Lung (tissue), 12 donors: ENCODE results near the gene GLB1L2. TPM values are rescaled to one million over a fixed set of nuclear protein-coding genes. Genes with fewer than 3 reads are reported as not detected.

ENCODE experiments used
- ATAC-seq: fragments of 200-7000 bp; cut with Tn5 transposase; one replicate; pipeline ENCODE4 v1.9.1; 2020; ENCODE audit warnings: moderate number of reproducible peaks; ENCODE audit not compliant: insufficient read depth, low FRiP score
- DNase-seq, 3 donors: peaks; one replicate each; pipeline ENCODE4 v3.0.0-alpha.2; 2013 to 2017
- H3K27ac ChIP-seq, 2 donors: one replicate each; pipeline ENCODE4 v1.5.1; 2013; ENCODE audit warnings: mild to moderate bottlenecking in 2 of 2, moderate library complexity in 2 of 2, control low read depth in 1 of 2, inconsistent platforms in 1 of 2, low read depth in 1 of 2, low read length in 1 of 2
- H3K27me3 ChIP-seq, 3 donors: one replicate each; pipeline ENCODE4 v1.5.1; 2013; ENCODE audit warnings: low read length in 2 of 3; ENCODE audit not compliant: control insufficient read depth in 3 of 3, insufficient read depth in 3 of 3
- H3K36me3 ChIP-seq, 4 donors: one replicate each; pipeline ENCODE4 v1.5.1; 2013; ENCODE audit warnings: low read length in 4 of 4, mild to moderate bottlenecking in 1 of 4, moderate library complexity in 1 of 4; ENCODE audit not compliant: control insufficient read depth in 4 of 4, insufficient read depth in 4 of 4
- H3K4me1 ChIP-seq, 5 donors: one replicate each; pipeline ENCODE4 v1.5.1; 2013; ENCODE audit warnings: low read length in 5 of 5, mild to moderate bottlenecking in 2 of 5, moderate library complexity in 1 of 5; ENCODE audit not compliant: control insufficient read depth in 5 of 5, insufficient read depth in 5 of 5
- H3K4me3 ChIP-seq: one replicate; pipeline ENCODE4 v1.5.1; 2013; ENCODE audit warnings: mild to moderate bottlenecking, control low read depth, moderate library complexity
- H3K9ac ChIP-seq, 2 donors: one replicate each; pipeline ENCODE4 v1.5.1; 2013; ENCODE audit warnings: low read length in 2 of 2, control low read depth in 1 of 2; ENCODE audit not compliant: insufficient read depth in 1 of 2
- H3K9me3 ChIP-seq, 4 donors: one replicate each; pipeline ENCODE4 v1.5.1; 2013; ENCODE audit warnings: low read length in 3 of 4, mild to moderate bottlenecking in 1 of 4, moderate library complexity in 1 of 4; ENCODE audit not compliant: control insufficient read depth in 4 of 4, insufficient read depth in 3 of 4
- WGBS, 2 donors: extraction: QIAGEN DNeasy Blood & Tissue Kit; methylation state at CpG; one replicate each; pipeline ENCODE4 v1.1.7; 2013; 5-methylcytosine and 5-hydroxymethylcytosine counted together
- polyA plus RNA-seq, 2 donors: library from polyadenylated mRNA; stranded (reverse); fragments of 200-250 nt; gene quantifications; one replicate each; pipeline ENCODE4 v1.2.1, GENCODE V29; 2013
- total RNA-seq, 2 donors: library from RNA; depleted of rRNA in 1 of 2; stranded (reverse); fragments of >200 nt in 1 of 2; gene quantifications; one replicate each; pipeline ENCODE4 v1.2.1, GENCODE V29; 2014 to 2021
- TF ChIP-seq, protein P1 (sequence below): IDR thresholded peaks from 2 replicates; pipeline ENCODE4 v1.5.1; 2012; ENCODE audit warnings: mild to moderate bottlenecking; ENCODE audit errors: control extremely low read depth, extremely low read depth
- donor health status: control.
- donor health status: control.
- donor health status: Bipolar disorder and iron deficiency.
- donor health status: healthy.
- donor health status: DM: yes; HTN: yes; CAD: no.

GLB1L2 gene
- total and polyA plus RNA-seq, 4 donors: 7.1 to 13.6 (median 9.3) TPM

DNA sequence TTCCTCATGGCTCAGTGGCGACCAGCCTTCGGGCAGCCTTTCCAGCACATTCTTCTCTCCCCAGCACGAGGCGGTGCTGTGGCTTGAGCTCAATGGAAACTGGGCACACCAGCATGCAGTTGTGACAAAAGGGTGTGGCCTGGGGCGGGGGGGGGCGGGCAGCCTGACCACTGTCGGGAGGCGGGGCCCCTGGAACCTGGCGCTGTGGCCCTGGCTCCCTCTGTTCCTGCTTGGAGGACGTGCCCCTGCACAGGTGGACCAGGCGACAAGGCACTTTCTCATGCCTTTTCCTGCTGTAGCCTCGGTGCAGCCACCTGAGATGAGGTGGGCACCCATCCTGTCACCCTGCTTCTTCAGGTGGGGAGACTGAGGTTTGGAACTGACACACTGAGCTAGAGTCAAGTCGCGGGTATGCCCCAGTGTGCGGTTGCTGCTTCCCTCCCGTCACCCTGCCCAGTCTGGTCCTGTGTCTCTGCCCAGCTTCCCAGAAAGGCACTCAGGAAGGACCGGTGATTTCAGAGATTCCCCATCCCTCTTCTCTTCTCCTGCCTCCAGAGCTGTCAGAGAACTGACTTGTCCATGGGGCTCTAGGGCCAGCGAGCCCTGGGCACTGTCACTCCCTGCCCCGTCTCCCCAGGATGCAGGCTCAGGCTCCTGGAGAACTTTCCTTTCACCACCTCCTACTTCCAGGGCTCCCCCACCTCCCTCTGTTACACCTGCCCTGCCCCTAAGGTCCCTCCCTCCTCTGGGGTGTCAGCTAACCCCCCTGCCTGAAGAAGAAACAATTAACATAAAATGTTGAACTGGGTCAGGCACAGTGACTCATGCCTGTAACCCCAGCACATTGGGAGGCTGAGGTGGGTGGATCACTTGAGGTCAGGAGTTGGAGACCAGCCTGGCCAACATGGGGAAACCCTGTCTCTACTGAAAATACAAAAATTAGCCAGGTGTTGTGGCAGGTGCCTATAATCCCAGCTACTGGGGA lies 70.3 kb downstream of the GLB1L2 start:
- TF ChIP-seq, protein P1, sequence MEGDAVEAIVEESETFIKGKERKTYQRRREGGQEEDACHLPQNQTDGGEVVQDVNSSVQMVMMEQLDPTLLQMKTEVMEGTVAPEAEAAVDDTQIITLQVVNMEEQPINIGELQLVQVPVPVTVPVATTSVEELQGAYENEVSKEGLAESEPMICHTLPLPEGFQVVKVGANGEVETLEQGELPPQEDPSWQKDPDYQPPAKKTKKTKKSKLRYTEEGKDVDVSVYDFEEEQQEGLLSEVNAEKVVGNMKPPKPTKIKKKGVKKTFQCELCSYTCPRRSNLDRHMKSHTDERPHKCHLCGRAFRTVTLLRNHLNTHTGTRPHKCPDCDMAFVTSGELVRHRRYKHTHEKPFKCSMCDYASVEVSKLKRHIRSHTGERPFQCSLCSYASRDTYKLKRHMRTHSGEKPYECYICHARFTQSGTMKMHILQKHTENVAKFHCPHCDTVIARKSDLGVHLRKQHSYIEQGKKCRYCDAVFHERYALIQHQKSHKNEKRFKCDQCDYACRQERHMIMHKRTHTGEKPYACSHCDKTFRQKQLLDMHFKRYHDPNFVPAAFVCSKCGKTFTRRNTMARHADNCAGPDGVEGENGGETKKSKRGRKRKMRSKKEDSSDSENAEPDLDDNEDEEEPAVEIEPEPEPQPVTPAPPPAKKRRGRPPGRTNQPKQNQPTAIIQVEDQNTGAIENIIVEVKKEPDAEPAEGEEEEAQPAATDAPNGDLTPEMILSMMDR: no peak
- no peak overlapping the region for H3K9ac ChIP-seq
- no peaks in the 10 kb centered on the region for H3K27me3 ChIP-seq
- DNase-seq (no peak), ATAC-seq (no peak)
- H3K27ac ChIP-seq: no peak overlapping the region
- H3K4me3 ChIP-seq: no peak overlapping the region
- peaks cover 0 to 5% (median 0%) of the 10 kb centered on the region in 4 donors for H3K9me3 ChIP-seq
- no peaks in the 10 kb centered on the region for H3K4me1 ChIP-seq
- 64 to 71% methylated on average over 19 of the region's 19 CpGs for WGBS, 2 donors
- H3K36me3 ChIP-seq: no peaks in the 10 kb centered on the region

DNA sequence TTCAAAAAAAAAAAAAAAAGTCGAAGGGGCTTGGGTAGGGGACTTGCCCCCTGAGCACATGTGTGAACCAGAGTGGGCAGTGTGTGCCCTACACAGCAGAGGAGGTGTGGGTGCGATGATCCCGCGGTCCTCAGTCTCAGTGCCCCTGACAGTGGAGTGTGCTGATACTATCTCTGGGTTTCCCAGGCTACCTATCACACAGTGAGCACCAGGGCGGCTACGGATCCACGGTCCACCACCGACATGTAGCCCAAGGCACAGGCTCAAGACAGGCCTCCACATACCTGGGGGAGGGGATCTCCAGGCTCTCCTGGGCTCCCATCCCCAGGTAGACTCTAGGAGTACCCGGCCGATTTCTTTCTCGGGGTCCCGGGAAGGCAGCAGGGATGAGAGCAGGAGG lies 71.1 kb downstream of the GLB1L2 start:
- no peaks in the 10 kb centered on the region for H3K27me3 ChIP-seq
- WGBS, 2 donors: 87 to 88% methylated on average over 12 of the region's 12 CpGs
- no peak overlapping the region for H3K27ac ChIP-seq
- DNase-seq (no peak), ATAC-seq (no peak)
- no peaks in the 10 kb centered on the region for H3K36me3 ChIP-seq
- no peaks in the 10 kb centered on the region for H3K4me1 ChIP-seq
- no peak overlapping the region for H3K4me3 ChIP-seq
- H3K9me3 ChIP-seq: peaks cover 0 to 5% (median 0%) of the 10 kb centered on the region in 4 donors
- TF ChIP-seq, protein P1: no peak
- H3K9ac ChIP-seq: no peak overlapping the region

DNA sequence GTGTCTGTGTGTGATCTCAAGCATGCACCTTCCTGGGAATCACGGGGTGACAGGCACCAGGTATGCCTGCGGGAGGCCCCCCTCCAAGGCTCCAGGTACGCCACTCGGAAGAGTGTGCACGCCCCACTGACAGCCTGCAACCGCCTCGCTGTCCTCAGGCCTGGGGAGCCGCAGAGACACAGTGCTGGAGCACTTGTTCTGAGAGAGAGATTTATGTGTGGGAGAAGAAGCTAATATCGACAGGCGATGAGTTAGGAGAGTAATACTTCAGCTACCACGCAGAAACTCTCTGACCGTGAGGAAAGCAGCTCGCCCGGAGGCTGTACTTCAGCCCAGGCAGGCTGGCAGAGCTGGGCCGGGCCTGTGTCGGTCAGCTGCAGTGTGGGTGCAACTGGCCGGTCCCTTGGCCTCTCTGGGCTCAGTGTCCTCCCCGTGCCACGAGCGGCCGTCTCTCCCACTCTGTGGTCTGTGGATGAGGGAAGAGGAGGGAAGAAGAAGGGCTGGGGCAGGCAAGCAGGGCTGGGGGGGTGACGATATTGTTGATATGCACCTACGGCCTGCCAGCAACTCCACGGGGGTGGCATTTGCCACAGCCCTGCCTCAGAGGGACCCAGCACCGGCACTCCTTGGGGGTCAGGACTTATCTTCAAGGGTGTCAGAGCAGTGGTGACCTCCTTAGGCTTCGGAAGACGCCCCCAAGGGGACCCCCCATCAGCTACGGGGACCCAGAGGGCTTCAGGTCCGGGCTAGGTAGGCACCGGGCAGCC lies 73.0 kb downstream of the GLB1L2 start:
- no peak for DNase-seq
- WGBS, 2 donors: 88 to 89% methylated on average over 30 of the region's 30 CpGs
- Histone ChIP-seq H3K4me3 (no peak overlapping the region), H3K27me3 (peaks cover 0 to 6% (median 2%) of the 10 kb centered on the region in 3 donors), H3K9ac (no peak overlapping the region), H3K4me1 (no peaks in the 10 kb centered on the region), H3K36me3 (no peaks in the 10 kb centered on the region), H3K9me3 (peaks cover 0 to 5% (median 0%) of the 10 kb centered on the region in 4 donors), H3K27ac (no peak overlapping the region)
- TF ChIP-seq, protein P1: no peak
- ATAC-seq: no peak
